Suprapubic skin (tissue), 4 donors: ENCODE measurements around the gene ZNF45.

Source experiments
- POLR2A ChIP-seq, 2 donors: fragments of 450-650 bp; IDR thresholded peaks; one replicate each; pipeline ENCODE4 v1.6.1; 2017; ENCODE audit warnings: antibody characterized with exemption in 2 of 2, mild to moderate bottlenecking in 2 of 2, moderate library complexity in 2 of 2
- POLR2AphosphoS5 ChIP-seq, 3 donors: sonication (generic); formaldehyde crosslinking; IDR thresholded peaks; one replicate each; pipeline ENCODE4 v1.6.1; 2017; ENCODE audit warnings: antibody characterized with exemption in 3 of 3
- TF ChIP-seq, protein P1 (sequence below), 2 donors: fragments of 200-600 bp in 1 of 2; fragments of 450-650 bp in 1 of 2; sonication (generic) in 1 of 2; IDR thresholded peaks; one replicate each; pipeline ENCODE4 v1.5.1; 2016 to 2019; ENCODE audit warnings: antibody characterized with exemption in 2 of 2, mild to moderate bottlenecking in 1 of 2, moderate library complexity in 1 of 2

DNA sequence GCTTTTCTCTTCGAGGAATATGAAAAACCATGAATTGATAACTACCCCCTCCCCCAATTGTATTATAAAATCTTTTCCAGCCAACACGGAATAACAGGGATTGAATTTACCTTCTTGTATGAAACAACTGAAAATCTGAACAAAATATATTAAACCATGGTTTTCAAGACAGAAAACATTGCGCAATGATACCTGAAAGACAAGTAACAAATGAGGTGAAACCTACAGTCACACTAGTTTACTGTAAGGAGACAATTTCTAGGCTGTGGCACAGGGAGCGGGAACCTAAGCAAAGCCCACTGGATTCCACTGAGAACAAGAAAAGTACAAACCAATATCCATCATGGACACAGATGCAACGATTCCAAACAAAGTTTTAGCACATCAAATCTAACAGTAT lies 54.6 kb downstream of the ZNF45 start:
- TF ChIP-seq, protein P1, sequence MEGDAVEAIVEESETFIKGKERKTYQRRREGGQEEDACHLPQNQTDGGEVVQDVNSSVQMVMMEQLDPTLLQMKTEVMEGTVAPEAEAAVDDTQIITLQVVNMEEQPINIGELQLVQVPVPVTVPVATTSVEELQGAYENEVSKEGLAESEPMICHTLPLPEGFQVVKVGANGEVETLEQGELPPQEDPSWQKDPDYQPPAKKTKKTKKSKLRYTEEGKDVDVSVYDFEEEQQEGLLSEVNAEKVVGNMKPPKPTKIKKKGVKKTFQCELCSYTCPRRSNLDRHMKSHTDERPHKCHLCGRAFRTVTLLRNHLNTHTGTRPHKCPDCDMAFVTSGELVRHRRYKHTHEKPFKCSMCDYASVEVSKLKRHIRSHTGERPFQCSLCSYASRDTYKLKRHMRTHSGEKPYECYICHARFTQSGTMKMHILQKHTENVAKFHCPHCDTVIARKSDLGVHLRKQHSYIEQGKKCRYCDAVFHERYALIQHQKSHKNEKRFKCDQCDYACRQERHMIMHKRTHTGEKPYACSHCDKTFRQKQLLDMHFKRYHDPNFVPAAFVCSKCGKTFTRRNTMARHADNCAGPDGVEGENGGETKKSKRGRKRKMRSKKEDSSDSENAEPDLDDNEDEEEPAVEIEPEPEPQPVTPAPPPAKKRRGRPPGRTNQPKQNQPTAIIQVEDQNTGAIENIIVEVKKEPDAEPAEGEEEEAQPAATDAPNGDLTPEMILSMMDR (IDR thresholded peaks at IDR 0.05) = no peak
- TF ChIP-seq POLR2A (IDR thresholded peaks at IDR 0.05) = no peak
- TF ChIP-seq POLR2AphosphoS5 (IDR thresholded peaks at IDR 0.05) = no peak
